ENCODE data around the gene CYP11A1.

CYP11A1 gene

GRCh38 chr15:74340150-74340549 is 27.3 kb downstream of the CYP11A1 start:
- no peak for TF ChIP-seq CTCF (IDR thresholded peaks at IDR 0.05)

DNA sequence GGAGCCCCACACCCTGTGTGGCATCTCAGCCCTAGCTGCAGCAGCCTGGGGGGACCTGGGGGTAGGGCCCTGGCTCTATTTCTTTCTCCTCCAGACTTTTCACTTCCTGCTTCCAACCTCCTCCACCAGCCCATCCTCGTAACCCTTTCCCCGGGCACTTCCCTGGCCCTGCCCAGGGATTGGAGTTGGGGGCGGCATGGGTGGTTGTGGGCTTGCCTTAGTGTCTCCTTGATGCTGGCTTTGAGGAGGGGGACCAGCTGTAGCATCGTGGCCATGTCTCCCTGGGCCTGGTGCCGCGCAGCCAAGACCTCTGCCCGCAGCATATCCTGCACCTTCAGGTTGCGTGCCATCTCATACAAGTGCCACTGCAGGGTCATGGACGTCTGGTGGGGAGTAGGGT is 28.1 kb downstream of the CYP11A1 start:
- TF ChIP-seq CTCF (IDR thresholded peaks at IDR 0.05) = no peak

DNA sequence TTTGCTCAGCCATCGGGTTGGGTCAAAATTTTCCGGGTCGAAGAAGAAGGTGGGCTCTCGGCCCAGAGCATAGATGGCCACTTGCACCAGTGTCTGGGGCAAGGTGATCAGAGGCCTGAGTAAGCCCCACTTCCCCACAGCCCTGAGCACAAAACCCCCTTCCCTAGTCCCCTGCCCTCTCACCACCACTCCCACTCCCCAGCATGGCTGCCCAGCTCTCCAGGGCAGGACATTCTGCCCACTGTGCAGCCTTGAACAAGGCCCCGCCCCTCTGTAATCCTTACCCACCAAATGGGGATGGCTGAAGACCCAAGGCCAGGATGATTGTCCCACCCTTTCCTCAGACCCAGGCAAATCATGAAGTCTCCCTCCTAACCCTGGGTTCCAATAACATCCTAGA is 28.8 kb downstream of the CYP11A1 start:
- no peak for TF ChIP-seq CTCF (IDR thresholded peaks at IDR 0.05)

DNA sequence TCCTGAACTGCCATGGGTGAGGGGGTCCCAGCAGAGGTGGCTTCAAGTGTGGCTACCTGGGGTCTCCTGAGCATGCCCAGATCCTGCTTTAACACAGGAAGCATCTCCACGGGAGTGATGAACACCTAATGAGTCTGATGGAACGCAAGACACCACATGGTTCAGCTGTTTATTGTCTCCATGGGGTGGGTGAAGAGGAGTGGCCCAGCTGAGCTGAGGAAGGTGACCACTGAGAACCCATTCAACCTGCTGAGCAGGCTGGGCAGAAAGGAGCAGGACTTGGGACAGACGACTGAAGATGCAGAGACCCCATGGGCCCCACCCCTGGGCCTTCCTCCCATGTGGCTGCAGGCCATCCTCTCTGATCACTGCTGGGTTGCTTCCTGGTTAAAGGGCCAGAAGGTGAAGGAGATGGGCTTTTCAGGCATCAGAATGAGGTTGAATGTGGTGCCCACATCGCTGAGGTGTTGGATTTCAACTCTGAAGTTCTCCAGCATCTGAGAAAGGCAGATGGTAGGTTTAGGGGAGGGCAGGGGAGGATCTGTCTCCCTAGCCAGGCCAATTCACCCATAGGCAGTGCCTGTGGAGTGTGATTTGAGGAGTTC is 29.7 kb downstream of the CYP11A1 start:
- TF ChIP-seq CTCF (IDR thresholded peaks at IDR 0.05) = no peak

DNA sequence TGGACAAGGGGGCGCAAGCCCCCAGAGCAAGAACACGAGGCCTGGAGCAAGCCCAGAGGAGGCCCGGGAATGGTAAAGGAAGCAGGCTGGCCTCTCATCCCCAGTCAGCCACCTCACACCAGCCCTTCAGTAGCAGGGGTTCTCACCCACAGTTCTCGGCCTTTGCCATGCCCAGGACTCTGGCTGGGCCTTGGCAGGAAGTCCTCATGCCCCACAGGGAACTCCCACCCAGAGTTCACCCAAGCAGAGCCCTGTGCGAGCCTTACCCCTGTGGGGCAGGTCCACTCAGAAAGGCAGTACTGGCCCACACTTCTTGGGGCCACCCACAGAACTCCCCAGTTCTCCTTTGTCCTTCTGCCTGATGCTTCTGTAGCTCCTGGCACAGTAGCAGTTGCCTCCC is 30.3 kb downstream of the CYP11A1 start:
- no peak for TF ChIP-seq CTCF (IDR thresholded peaks at IDR 0.05)

DNA sequence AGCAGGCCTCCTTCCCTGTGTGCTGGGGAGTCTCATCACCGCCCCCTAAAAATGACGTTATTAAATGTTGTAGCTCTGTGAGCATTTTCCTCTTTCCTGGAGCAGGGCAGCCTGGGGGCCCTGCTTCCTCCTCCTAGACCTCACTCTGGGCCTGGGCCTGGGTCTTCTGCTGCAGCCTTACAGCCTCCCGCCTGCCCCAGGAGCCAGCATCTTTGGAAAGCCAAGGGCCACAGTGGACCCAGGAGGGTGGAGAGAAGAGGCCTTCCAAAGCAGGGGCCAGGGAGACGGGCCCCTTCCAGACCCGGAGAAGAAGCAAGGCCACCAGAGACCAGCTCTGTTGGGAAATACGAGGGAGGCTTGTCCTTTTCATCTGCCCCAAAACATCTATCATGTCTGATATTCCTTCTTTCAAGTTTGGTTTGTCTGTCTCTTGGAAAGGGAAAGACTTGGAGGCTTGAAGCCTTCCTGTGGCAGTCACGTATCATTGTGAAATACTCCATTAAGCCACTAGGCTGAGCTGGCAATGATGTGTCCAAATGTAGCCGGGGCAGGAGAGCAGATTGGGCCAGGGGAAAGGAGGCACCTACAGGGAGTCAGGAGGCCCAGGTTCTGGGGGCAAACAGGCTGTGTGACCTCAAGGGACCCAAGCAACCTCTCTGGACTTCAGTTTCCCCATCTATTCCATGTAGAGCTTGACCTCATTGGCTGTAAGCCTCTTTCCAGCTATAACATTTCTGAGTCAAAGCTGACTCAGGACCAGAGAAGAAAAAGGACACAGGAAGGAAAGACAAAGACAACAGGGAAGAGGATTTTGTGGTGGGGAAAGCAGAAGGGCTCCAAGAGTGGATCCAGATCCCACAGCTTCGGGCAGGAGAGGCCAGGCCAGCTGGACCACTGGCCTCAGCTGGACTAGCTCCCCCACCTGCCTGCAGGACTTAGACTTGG is 31.1 kb downstream of the CYP11A1 start:
- no peak for TF ChIP-seq CTCF (IDR thresholded peaks at IDR 0.05)

DNA sequence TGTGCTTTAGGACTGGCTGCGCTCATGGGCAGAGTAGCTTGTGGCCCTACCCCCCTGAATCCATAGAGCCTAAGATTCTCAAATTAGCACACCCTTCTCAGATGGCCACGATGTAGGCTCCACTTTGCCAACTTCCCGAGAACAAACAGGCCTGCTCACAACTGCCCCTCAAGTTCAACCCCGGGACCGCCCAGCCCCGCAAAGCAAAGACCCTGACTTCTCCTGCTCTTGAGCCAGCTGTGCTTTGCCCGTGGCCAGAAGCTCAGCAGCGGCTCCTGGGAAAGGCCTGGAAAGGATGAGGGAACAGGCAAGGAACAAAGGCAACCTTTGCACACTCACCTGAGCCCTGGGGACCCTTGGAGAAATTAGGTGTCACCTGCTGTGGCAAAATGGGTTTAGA is 32.0 kb downstream of the CYP11A1 start:
- no peak for TF ChIP-seq CTCF (IDR thresholded peaks at IDR 0.05)
